GM19238 (cell line): ENCODE results near the gene NR5A2.

Experiments
- DNase-seq: peaks from one replicate; pipeline ENCODE4 v3.0.0; 2011; ENCODE audit warnings: low spot score; ENCODE audit not compliant: insufficient read length

NR5A2 gene

GRCh38 chr1:200121421-200121820 is 93.9 kb downstream of the NR5A2 start:
- DNase-seq: no peak

- no peak for DNase-seq
Measured at GRCh38 chr1:200124309-200124708, 96.8 kb downstream of the NR5A2 start.

GRCh38 chr1:200128081-200128480 is 100.6 kb downstream of the NR5A2 start:
- no peak for DNase-seq

- DNase-seq: no peak
Measured at GRCh38 chr1:200128944-200129879, 101.7 kb downstream of the NR5A2 start.

GRCh38 chr1:200130552-200130951 is 103.0 kb downstream of the NR5A2 start:
- DNase-seq: no peak

GRCh38 chr1:200131551-200132125 is 104.1 kb downstream of the NR5A2 start:
- DNase-seq: no peak

GRCh38 chr1:200133123-200133522 is 105.6 kb downstream of the NR5A2 start:
- no peak for DNase-seq

- DNase-seq: no peak
Measured at GRCh38 chr1:200134116-200134515, 106.6 kb downstream of the NR5A2 start.

GRCh38 chr1:200136384-200136783 is 108.9 kb downstream of the NR5A2 start:
- DNase-seq: no peak

- peak; percentile 30 for DNase-seq
Measured at GRCh38 chr1:200139661-200140250, 112.2 kb downstream of the NR5A2 start.

GRCh38 chr1:200143347-200143746 is 115.8 kb downstream of the NR5A2 start:
- no peak for DNase-seq

- DNase-seq: no peak
Measured at GRCh38 chr1:200146100-200146499, 118.6 kb downstream of the NR5A2 start.

GRCh38 chr1:200147094-200147493 is 119.6 kb downstream of the NR5A2 start:
- no peak for DNase-seq

- no peak for DNase-seq
Measured at GRCh38 chr1:200147742-200148141, 120.2 kb downstream of the NR5A2 start.

- DNase-seq: no peak
Measured at GRCh38 chr1:200150006-200150405, 122.5 kb downstream of the NR5A2 start.

GRCh38 chr1:200150721-200151120 is 123.2 kb downstream of the NR5A2 start:
- no peak for DNase-seq

GRCh38 chr1:200152336-200152735 is 124.8 kb downstream of the NR5A2 start:
- DNase-seq: no peak

- DNase-seq: peak; percentile 24
Measured at GRCh38 chr1:200153277-200154055, 126.0 kb downstream of the NR5A2 start.

GRCh38 chr1:200154069-200154767 is 126.7 kb downstream of the NR5A2 start:
- DNase-seq: peak; percentile 39

GRCh38 chr1:200157715-200158114 is 130.2 kb downstream of the NR5A2 start:
- no peak for DNase-seq

GRCh38 chr1:200161801-200162200 is 134.3 kb downstream of the NR5A2 start:
- no peak for DNase-seq
